Lower lobe of right lung (tissue), 2 donors: ENCODE results near the gene C1QB. TPM values are rescaled to one million over a fixed set of nuclear protein-coding genes. Genes with fewer than 3 reads are reported as not detected.
"Not testable (repeated sequence)": the region's sequence is repeated elsewhere in the genome, so short reads cannot be mapped to it uniquely, and the experiment has no call there.

ENCODE experiments used
- ATAC-seq, 2 donors: fragments of 200-7000 bp; cut with Tn5 transposase; one replicate each; pipeline ENCODE4 v1.9.1; 2020 to 2022; ENCODE audit warnings: mild to moderate bottlenecking in 2 of 2, moderate library complexity in 2 of 2
- DNase-seq: peaks from one replicate; pipeline ENCODE4 v3.0.0-alpha.2; 2020
- H3K27ac ChIP-seq: fragments of 200-600 bp; one replicate; pipeline ENCODE4 v1.8.0; 2022
- H3K27me3 ChIP-seq: fragments of 200-600 bp; one replicate; pipeline ENCODE4 v1.8.0; 2022; ENCODE audit warnings: low read depth
- H3K36me3 ChIP-seq: fragments of 200-600 bp; one replicate; pipeline ENCODE4 v1.8.0; 2022; ENCODE audit warnings: mild to moderate bottlenecking
- H3K4me1 ChIP-seq: fragments of 200-600 bp; one replicate; pipeline ENCODE4 v1.8.0; 2022
- H3K4me3 ChIP-seq: fragments of 200-600 bp; one replicate; pipeline ENCODE4 v1.8.0; 2022; ENCODE audit warnings: mild to moderate bottlenecking
- H3K9me3 ChIP-seq: fragments of 200-600 bp; one replicate; pipeline ENCODE4 v1.8.0; 2022
- CTCF ChIP-seq: fragments of 200-600 bp; IDR thresholded peaks from one replicate; pipeline ENCODE4 v1.8.0; 2022; ENCODE audit warnings: antibody characterized with exemption, mild to moderate bottlenecking
- intact Hi-C: fragments of 100-400 bp; cut with DNase I; formaldehyde crosslinking; loops from one replicate; pipeline ENCODE4 v1.11.0; 2022
- total RNA-seq: library from RNA; stranded (reverse); fragmentation: NEBNext Ultra II Directional; extraction: Animal tissue kit (Norgen Biotek cat#: 25700); gene quantifications from one replicate; pipeline ENCODE4 v1.2.1, GENCODE V29; 2021
- donor health status: DM: no; HTN: yes; CAD: no; lungs with severe emphysema.

Gene C1QB
- total RNA-seq, 1 donor from 2014 or later = 1,524 TPM

- no peak for DNase-seq
- intact Hi-C loops = no loop called here
- Histone ChIP-seq H3K4me1 (no peaks in the 10 kb centered on the region), H3K27ac (no peak overlapping the region), H3K36me3 (no peaks in the 10 kb centered on the region), H3K9me3 (no peaks in the 10 kb centered on the region), H3K4me3 (no peak overlapping the region), H3K27me3 (peaks cover 47% of the 10 kb centered on the region)
- peak; percentile 27 to 29 for ATAC-seq
- TF ChIP-seq CTCF = peak; percentile 49
Measured at GRCh38 chr1:22673486-22674409, 20.7 kb downstream of the C1QB start.

GRCh38 chr1:22674410-22674749 is 21.3 kb downstream of the C1QB start:
- Histone ChIP-seq H3K4me1 (no peaks in the 10 kb centered on the region), H3K4me3 (no peak overlapping the region), H3K27me3 (peaks cover 47% of the 10 kb centered on the region), H3K27ac (no peak overlapping the region), H3K36me3 (no peaks in the 10 kb centered on the region), H3K9me3 (no peaks in the 10 kb centered on the region)
- ATAC-seq (no peak), DNase-seq (no peak)
- intact Hi-C loops = no loop called here
- TF ChIP-seq CTCF = no peak

- peaks cover 37% of the 10 kb centered on the region for H3K27me3 ChIP-seq
- H3K36me3 ChIP-seq, H3K4me3 ChIP-seq, intact Hi-C loops, DNase-seq, H3K9me3 ChIP-seq, H3K27ac ChIP-seq, ATAC-seq, H3K4me1 ChIP-seq: not testable (repeated sequence)
Measured at GRCh38 chr1:22676151-22676550, 23.1 kb downstream of the C1QB start.

GRCh38 chr1:22676916-22677583 is 24.0 kb downstream of the C1QB start:
- H3K27me3 ChIP-seq = peaks cover 28% of the 10 kb centered on the region
- no peak overlapping the region for H3K4me3 ChIP-seq
- no peaks in the 10 kb centered on the region for H3K36me3 ChIP-seq
- no peak for ATAC-seq
- H3K27ac ChIP-seq = no peak overlapping the region
- no peaks in the 10 kb centered on the region for H3K4me1 ChIP-seq
- H3K9me3 ChIP-seq = no peaks in the 10 kb centered on the region
- no peak for DNase-seq
- TF ChIP-seq CTCF = no peak
- intact Hi-C loops = no loop called here

GRCh38 chr1:22677931-22678896 is 25.2 kb downstream of the C1QB start:
- no peak for DNase-seq
- H3K4me1 ChIP-seq = no peaks in the 10 kb centered on the region
- ATAC-seq = no peak
- intact Hi-C loops = no loop called here
- H3K27ac ChIP-seq = no peak overlapping the region
- H3K27me3 ChIP-seq = peaks cover 22% of the 10 kb centered on the region
- no peaks in the 10 kb centered on the region for H3K36me3 ChIP-seq
- H3K9me3 ChIP-seq = no peaks in the 10 kb centered on the region
- no peak for TF ChIP-seq CTCF
- no peak overlapping the region for H3K4me3 ChIP-seq
